Neural cell (in vitro differentiated cells): ENCODE results near the gene CNDP2.

Source experiments
- EZH2 ChIP-seq: fragments of 200-600, 300-800 bp; shearing (Covaris generic), sonication (generic); IDR thresholded peaks from 2 replicates; pipeline ENCODE4 v1.6.1; 2014; ENCODE audit warnings: antibody characterized with exemption, low read length, borderline replicate concordance, mild to moderate bottlenecking; ENCODE audit not compliant: insufficient read depth, poor library complexity, severe bottlenecking
- TF ChIP-seq, protein P1 (sequence below): fragments of 450-650 bp; IDR thresholded peaks from 2 replicates; pipeline ENCODE4 v1.5.1; 2014; ENCODE audit warnings: antibody characterized with exemption, mild to moderate bottlenecking, moderate library complexity; ENCODE audit not compliant: poor library complexity, severe bottlenecking
- TF ChIP-seq, protein P2 (sequence below): IDR thresholded peaks from 2 replicates; pipeline ENCODE4 v1.6.1; 2012; ENCODE audit warnings: borderline replicate concordance

- TF ChIP-seq, protein P1, sequence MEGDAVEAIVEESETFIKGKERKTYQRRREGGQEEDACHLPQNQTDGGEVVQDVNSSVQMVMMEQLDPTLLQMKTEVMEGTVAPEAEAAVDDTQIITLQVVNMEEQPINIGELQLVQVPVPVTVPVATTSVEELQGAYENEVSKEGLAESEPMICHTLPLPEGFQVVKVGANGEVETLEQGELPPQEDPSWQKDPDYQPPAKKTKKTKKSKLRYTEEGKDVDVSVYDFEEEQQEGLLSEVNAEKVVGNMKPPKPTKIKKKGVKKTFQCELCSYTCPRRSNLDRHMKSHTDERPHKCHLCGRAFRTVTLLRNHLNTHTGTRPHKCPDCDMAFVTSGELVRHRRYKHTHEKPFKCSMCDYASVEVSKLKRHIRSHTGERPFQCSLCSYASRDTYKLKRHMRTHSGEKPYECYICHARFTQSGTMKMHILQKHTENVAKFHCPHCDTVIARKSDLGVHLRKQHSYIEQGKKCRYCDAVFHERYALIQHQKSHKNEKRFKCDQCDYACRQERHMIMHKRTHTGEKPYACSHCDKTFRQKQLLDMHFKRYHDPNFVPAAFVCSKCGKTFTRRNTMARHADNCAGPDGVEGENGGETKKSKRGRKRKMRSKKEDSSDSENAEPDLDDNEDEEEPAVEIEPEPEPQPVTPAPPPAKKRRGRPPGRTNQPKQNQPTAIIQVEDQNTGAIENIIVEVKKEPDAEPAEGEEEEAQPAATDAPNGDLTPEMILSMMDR: no peak
- TF ChIP-seq EZH2: no peak
- TF ChIP-seq, protein P2, sequence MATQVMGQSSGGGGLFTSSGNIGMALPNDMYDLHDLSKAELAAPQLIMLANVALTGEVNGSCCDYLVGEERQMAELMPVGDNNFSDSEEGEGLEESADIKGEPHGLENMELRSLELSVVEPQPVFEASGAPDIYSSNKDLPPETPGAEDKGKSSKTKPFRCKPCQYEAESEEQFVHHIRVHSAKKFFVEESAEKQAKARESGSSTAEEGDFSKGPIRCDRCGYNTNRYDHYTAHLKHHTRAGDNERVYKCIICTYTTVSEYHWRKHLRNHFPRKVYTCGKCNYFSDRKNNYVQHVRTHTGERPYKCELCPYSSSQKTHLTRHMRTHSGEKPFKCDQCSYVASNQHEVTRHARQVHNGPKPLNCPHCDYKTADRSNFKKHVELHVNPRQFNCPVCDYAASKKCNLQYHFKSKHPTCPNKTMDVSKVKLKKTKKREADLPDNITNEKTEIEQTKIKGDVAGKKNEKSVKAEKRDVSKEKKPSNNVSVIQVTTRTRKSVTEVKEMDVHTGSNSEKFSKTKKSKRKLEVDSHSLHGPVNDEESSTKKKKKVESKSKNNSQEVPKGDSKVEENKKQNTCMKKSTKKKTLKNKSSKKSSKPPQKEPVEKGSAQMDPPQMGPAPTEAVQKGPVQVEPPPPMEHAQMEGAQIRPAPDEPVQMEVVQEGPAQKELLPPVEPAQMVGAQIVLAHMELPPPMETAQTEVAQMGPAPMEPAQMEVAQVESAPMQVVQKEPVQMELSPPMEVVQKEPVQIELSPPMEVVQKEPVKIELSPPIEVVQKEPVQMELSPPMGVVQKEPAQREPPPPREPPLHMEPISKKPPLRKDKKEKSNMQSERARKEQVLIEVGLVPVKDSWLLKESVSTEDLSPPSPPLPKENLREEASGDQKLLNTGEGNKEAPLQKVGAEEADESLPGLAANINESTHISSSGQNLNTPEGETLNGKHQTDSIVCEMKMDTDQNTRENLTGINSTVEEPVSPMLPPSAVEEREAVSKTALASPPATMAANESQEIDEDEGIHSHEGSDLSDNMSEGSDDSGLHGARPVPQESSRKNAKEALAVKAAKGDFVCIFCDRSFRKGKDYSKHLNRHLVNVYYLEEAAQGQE: no peak
These were observed 21.1 kb downstream of the CNDP2 start for GRCh38 chr18:74517236-74517630.
